ENCODE measurements around the gene MAPKBP1. TPM values are rescaled to one million over a fixed set of nuclear protein-coding genes. Genes with fewer than 3 reads are reported as not detected.

Gene MAPKBP1
- total and polyA plus RNA-seq, 2 of the 8 experiments (the other 6 are each of a cell fraction or from before 2014, with no cell fraction given) = 4.3 to 11.3 TPM

DNA sequence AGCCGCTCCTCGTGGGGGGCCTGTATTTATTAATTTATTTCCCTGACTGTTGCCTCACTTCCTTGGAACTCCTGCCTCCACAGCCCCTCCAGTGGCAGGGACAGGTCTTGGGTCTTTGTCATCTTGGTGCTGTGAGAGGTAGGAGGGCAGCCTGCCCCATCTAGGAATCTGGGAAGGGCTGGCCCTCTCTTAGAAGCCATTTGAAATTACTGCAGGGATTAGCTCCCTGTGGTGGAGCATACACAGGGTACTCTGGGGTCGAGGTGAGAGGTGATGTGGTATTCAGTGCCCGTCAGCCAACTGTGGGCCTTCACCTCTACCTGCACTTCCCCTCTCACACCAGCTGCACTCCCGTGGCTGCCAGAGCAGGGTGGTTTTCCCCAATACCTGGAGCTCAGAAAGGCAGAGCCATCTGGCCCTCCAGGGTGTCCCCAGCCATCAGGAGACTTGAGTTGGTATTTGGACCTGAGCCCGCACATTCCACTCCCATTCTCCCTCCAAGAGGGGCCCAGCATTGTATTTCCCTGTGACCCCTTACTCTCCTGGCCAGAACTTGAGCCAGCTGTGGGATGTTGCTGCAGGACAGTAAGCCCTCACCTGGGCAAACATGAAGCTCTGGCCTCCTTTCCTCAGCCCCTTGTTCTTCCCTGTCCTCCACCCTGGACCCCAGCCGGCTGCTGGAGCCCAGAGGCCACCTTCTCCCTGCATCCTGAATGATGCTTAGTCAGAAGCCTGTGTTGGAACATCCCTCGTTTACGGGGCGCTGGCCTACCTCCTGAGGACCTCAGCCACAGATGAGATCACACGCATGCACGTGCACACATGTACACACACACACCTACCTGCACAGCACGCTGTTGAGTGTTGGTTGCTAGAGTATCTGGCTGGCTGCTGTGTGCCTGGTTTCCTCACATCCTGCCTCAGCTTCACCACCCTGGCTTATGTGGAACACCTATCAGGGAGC lies 51.6 kb downstream of the MAPKBP1 start:
- H2BK12ac ChIP-seq (ENCODE audit: low read depth, low read length) = no peak overlapping the region
- H3K23ac ChIP-seq (ENCODE audit: insufficient read length) = no peak overlapping the region
- H2BK15ac ChIP-seq (ENCODE audit: low read length) = no peak overlapping the region
- peaks cover 0 to 2% (median 0%) of the 10 kb centered on the region in 4 experiments; a peak in 1 of 7 replicates for H3K27me3 ChIP-seq (replicated peaks in 1 of 4; ENCODE audit: control insufficient read depth in 3 of 4, extremely low read depth in 1 of 4, insufficient read depth in 3 of 4, low read length in 3 of 4)
- H2BK120ac ChIP-seq (replicated peaks; ENCODE audit: low read depth, low read length) = no peak overlapping the region
- peak overlapping the region; percentile 45 for H3K4ac ChIP-seq (replicated peaks; ENCODE audit: insufficient read length, low read depth, low read length)
- peaks cover 10% of the 10 kb centered on the region; the same call in 1 of the 2 replicates for H3K23me2 ChIP-seq (ENCODE audit: low read depth, low read length)
- H3K27ac ChIP-seq (ENCODE audit: low read depth, low read length) = no peak overlapping the region
- H3K4me3 ChIP-seq (ENCODE audit: extremely low read depth in 1 of 4, insufficient read depth in 2 of 4, low read depth in 3 of 4, low read length in 4 of 4) = no peak overlapping the region
- FAIRE-seq (no peak), DNase-seq (ENCODE audit: low read depth in 1 of 2, low spot score in 2 of 2) (no peak)
- no peak overlapping the region for H4K5ac ChIP-seq (ENCODE audit: insufficient read length, low read depth, low read length)
- no peak for TF ChIP-seq RBBP5 (IDR thresholded peaks at IDR 0.05; ENCODE audit: borderline replicate concordance, low read depth, low read length)
- TF ChIP-seq SP1 (IDR thresholded peaks at IDR 0.05; ENCODE audit: low read depth, low read length) = no peak
- TF ChIP-seq SIRT6 (IDR thresholded peaks at IDR 0.05; ENCODE audit: low read length) = no peak
- H2BK20ac ChIP-seq (ENCODE audit: low read length) = no peak overlapping the region
- no peaks in the 10 kb centered on the region for H3K79me2 ChIP-seq (ENCODE audit: control insufficient read depth in 1 of 2, insufficient read depth in 2 of 2, low read length in 2 of 2)
- WGBS, 2 experiments (ENCODE audit: extremely low coverage in 1 of 2, insufficient coverage in 1 of 2, insufficient read length in 1 of 2, insufficient replicate concordance in 2 of 2, low coverage in 1 of 2, low lambda C conversion rate in 2 of 2, missing lambda C conversion rate in 1 of 2) = 84% methylated on average over 13 of the region's 13 CpGs; no CpG with 5 or more reads in 1 of the 2 experiments
- no peaks in the 10 kb centered on the region; a peak in 1 of 8 replicates for H3K36me3 ChIP-seq (ENCODE audit: control insufficient read depth in 2 of 4, insufficient read depth in 4 of 4, low read length in 3 of 4)
- H3K4me2 ChIP-seq (ENCODE audit: insufficient read depth in 1 of 2, low read depth in 2 of 2, low read length in 2 of 2) = no peak overlapping the region
- no peak overlapping the region for H2AFZ ChIP-seq (ENCODE audit: low read length)
- H4K91ac ChIP-seq (replicated peaks; ENCODE audit: insufficient read length, low read length) = no peak overlapping the region
- H3K14ac ChIP-seq (ENCODE audit: insufficient read length) = no peak overlapping the region
- no peak overlapping the region for H2BK5ac ChIP-seq (ENCODE audit: low read depth, low read length)
- no peaks in the 10 kb centered on the region for H3K79me1 ChIP-seq (ENCODE audit: low read depth, low read length)
- no peaks in the 10 kb centered on the region for H3K9me3 ChIP-seq (ENCODE audit: insufficient read depth in 2 of 2, low read depth in 1 of 2, low read length in 1 of 2)
- no peak overlapping the region for H3K18ac ChIP-seq (ENCODE audit: extremely low read depth, low read length)
- POLR2A ChIA-PET (ENCODE audit: partially characterized antibody) = interaction anchor here (0.9 to 1.7 kb wide), 3 partner anchors 17 to 147 kb away, joined by 3 to 4 read pairs (median 4); partner anchors contain the start of gene EHD4
- H2AK5ac ChIP-seq (ENCODE audit: low read depth, low read length) = peak overlapping the region; percentile 9; the same call in 1 of the 2 replicates
- peaks cover 1 to 4% of the 10 kb centered on the region in 2 experiments for H4K20me1 ChIP-seq (replicated peaks in 1 of 2; ENCODE audit: control insufficient read depth in 1 of 2, insufficient read depth in 2 of 2, low read length in 2 of 2)
- CTCF ChIA-PET (ENCODE audit: partially characterized antibody) = interaction anchor here (0.6 to 2.1 kb wide), 12 partner anchors 14 to 79 kb away, joined by 3 to 6 read pairs (median 4); no protein-coding TSS in a partner anchor
- no peak overlapping the region for H3K56ac ChIP-seq (replicated peaks; ENCODE audit: insufficient read length, low read depth, low read length)
- no peak overlapping the region for H4K8ac ChIP-seq (ENCODE audit: extremely low read depth, insufficient read depth, low read length)
- H3K9ac ChIP-seq (replicated peaks in 1 of 4; ENCODE audit: extremely low read depth in 1 of 4, low read depth in 3 of 4, low read length in 3 of 4) = no peak overlapping the region; a peak in 1 of 7 replicates
- H3K4me1 ChIP-seq (replicated peaks in 1 of 4; ENCODE audit: control insufficient read depth in 3 of 4, insufficient read depth in 4 of 4, low read length in 3 of 4) = peaks cover 0 to 4% (median 2%) of the 10 kb centered on the region in 4 experiments; a peak in 4 of 7 replicates

Data from H1 (cell line).